SK-N-SH treated with all-trans-retinoic acid at 6 μM for 48 hours (cell line): ENCODE measurements around the gene JOSD2.

Experiments used
- RARB ChIP-seq: fragments of 250-450 bp; sonication (Bioruptor Pico); IDR thresholded peaks from 2 replicates; pipeline ENCODE4 v1.8.0; 2021; ENCODE audit warnings: mild to moderate bottlenecking, moderate library complexity
- ZC3H10 ChIP-seq: fragments of 250-450 bp; sonication (Bioruptor Pico); IDR thresholded peaks from 2 replicates; pipeline ENCODE4 v1.5.1; 2021; ENCODE audit warnings: mild to moderate bottlenecking, moderate library complexity

DNA sequence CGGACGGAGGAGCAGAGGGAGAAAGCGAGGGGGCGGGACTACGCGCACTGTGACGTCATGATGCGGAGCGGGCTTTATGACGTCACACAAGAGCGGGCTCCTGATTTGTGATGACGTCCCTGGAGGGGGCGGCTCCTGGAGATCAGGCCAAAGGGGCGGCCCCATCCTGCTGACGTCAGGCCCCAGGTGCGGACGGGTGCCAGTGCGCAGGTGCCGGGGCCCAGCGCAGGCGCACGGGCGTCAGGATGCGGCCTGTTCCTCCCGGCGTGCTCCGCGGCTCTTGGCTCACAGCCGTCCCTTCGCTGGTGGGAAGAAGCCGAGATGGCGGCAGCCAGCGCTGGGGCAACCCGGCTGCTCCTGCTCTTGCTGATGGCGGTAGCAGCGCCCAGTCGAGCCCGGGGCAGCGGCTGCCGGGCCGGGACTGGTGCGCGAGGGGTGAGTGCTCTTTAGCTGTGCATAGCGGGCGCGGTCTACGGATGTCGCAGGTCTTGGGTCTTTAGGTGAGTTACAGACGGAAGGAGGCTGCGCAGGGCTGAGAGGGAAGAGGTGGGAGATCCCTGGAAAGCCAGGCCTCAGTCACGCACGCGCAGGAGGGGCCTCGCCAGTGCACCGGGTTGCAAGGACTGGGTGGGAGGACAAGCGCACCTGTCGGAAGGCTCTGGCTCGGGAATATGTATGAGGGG, 34.6 kb downstream of the JOSD2 start, which contains the start of the genes EMC10 and GARIN5A:
- no peak for TF ChIP-seq ZC3H10 (CRISPR knock-in tag)
- no peak for TF ChIP-seq RARB
